Activated B cell treated with CpG ODN at 0.5 μM for 24 hours (primary cell): Measurements from ENCODE around the gene OXLD1. TPM values are rescaled to one million over a fixed set of nuclear protein-coding genes. Genes with fewer than 3 reads are reported as not detected.

Source experiments
- ATAC-seq: fragments of 200-7000 bp; cut with Tn5 transposase; one replicate; pipeline ENCODE4 v1.10.0; 2021; ENCODE audit warnings: low read depth, mild to moderate bottlenecking, moderate library complexity
- CTCF ChIA-PET: fragments of 350-600 bp; sonication (Branson Sonifier 250); formaldehyde crosslinking; loops from one replicate; lab custom pipeline; 2021; ENCODE audit warnings: antibody characterized with exemption; lab: Charles Lee
- POLR2A ChIA-PET: fragments of 350-600 bp; sonication (Branson Sonifier 250); formaldehyde crosslinking; loops from one replicate; lab custom pipeline; 2021; ENCODE audit warnings: antibody characterized with exemption; lab: Charles Lee
- DNase-seq: peaks from one replicate; pipeline ENCODE4 v3.0.0; 2022
- H3K27ac Mint-ChIP-seq: one replicate; pipeline ENCODE4 v1.8.0; 2020; ENCODE audit warnings: mixed read lengths
- H3K27me3 Mint-ChIP-seq: one replicate; pipeline ENCODE4 v1.8.0; 2021; ENCODE audit warnings: mixed read lengths
- H3K36me3 Mint-ChIP-seq: one replicate; pipeline ENCODE4 v1.8.0; 2021; ENCODE audit warnings: low read depth, mixed read lengths
- H3K4me1 Mint-ChIP-seq: one replicate; pipeline ENCODE4 v1.8.0; 2021; ENCODE audit warnings: mixed read lengths
- H3K4me3 Mint-ChIP-seq: one replicate; pipeline ENCODE4 v1.8.0; 2020; ENCODE audit warnings: mild to moderate bottlenecking, mixed read lengths
- H3K9me3 Mint-ChIP-seq: one replicate; pipeline ENCODE4 v1.8.0; 2020; ENCODE audit warnings: mixed read lengths
- CTCF ChIP-seq: fragments of 200-600 bp; IDR thresholded peaks from one replicate; pipeline ENCODE4 v1.8.0; 2022; ENCODE audit warnings: antibody characterized with exemption, mild to moderate bottlenecking
- intact Hi-C: fragments of 100-400 bp; cut with micrococcal nuclease; formaldehyde crosslinking; loops from one replicate; pipeline ENCODE4 v1.15.1; 2024
- total RNA-seq: library from RNA; stranded (reverse); gene quantifications from 2 replicates; pipeline ENCODE4 v1.2.3, GENCODE V29; 2022

The OXLD1 gene
- total RNA-seq, 1 donor from 2014 or later: 37.3 TPM

GRCh38 chr17:81641825-81642489 lies 24.4 kb downstream of the OXLD1 start:
- TF ChIP-seq CTCF: no peak
- DNase-seq: no peak
- Mint-ChIP-seq H3K4me1 (peaks cover 3% of the 10 kb centered on the region), H3K27me3 (no peaks in the 10 kb centered on the region), H3K36me3 (no peaks in the 10 kb centered on the region), H3K9me3 (no peaks in the 10 kb centered on the region), H3K4me3 (no peak overlapping the region), H3K27ac (no peak overlapping the region)
- POLR2A ChIA-PET: no interaction called here
- no peak for ATAC-seq
- intact Hi-C loops: no loop called here
- CTCF ChIA-PET: no interaction called here

GRCh38 chr17:81640011-81640410 lies 26.4 kb downstream of the OXLD1 start:
- no peaks in the 10 kb centered on the region for H3K27me3 Mint-ChIP-seq
- no peak for TF ChIP-seq CTCF
- H3K4me3 Mint-ChIP-seq: no peak overlapping the region
- intact Hi-C loops: no loop called here
- H3K27ac Mint-ChIP-seq: no peak overlapping the region
- H3K36me3 Mint-ChIP-seq: peaks cover 2% of the 10 kb centered on the region
- peaks cover 15% of the 10 kb centered on the region for H3K4me1 Mint-ChIP-seq
- no peak for DNase-seq
- CTCF ChIA-PET: no interaction called here
- H3K9me3 Mint-ChIP-seq: no peaks in the 10 kb centered on the region
- POLR2A ChIA-PET: no interaction called here
- ATAC-seq: no peak

- no peaks in the 10 kb centered on the region for H3K27me3 Mint-ChIP-seq
Observed at GRCh38 chr17:81638683-81639082, 27.7 kb downstream of the OXLD1 start.

GRCh38 chr17:81636505-81637288 lies 29.7 kb downstream of the OXLD1 start, which contains the start of the genes NPLOC4 and TSPAN10:
TSS of gene NPLOC4 (minus strand) at chr17:81637112. CDS start at chr17:81636930, 182 bp downstream.
TSS of gene TSPAN10 (plus strand) at chr17:81637196. CDS start at chr17:81642413, 5,217 bp downstream.
- peak within 1 kb of the TSS; percentile 95 for H3K4me3 Mint-ChIP-seq
- H3K36me3 Mint-ChIP-seq: peaks cover 7% of the 10 kb centered on the region
- H3K27ac Mint-ChIP-seq: peak within 1 kb of the TSS; percentile 77
- peaks cover 21% of the 10 kb centered on the region for H3K4me1 Mint-ChIP-seq
- POLR2A ChIA-PET: interaction anchor here (0.6 to 1.2 kb wide), 5 partner anchors 16 to 632 kb away, joined by 3 to 10 read pairs (median 4); partner anchors contain the start of genes CCDC137, MCRIP1 and OXLD1
- CTCF ChIA-PET: interaction anchor here (1.0 kb wide), 1 partner anchor 234 kb away, joined by 3 read pairs; no protein-coding TSS in a partner anchor
- intact Hi-C loops: loop anchor here (1.0 kb wide), 3 partner anchors 30 to 117 kb away; partner anchors contain the start of genes ARL16, CCDC137 and OXLD1
- peak; percentile 89 for ATAC-seq
- DNase-seq: peak; percentile 85
- H3K9me3 Mint-ChIP-seq: no peaks in the 10 kb centered on the region
- TF ChIP-seq CTCF: no peak
- no peaks in the 10 kb centered on the region for H3K27me3 Mint-ChIP-seq

More at GRCh38 chr17:81638683-81639082, 27.7 kb downstream of the OXLD1 start:
- TF ChIP-seq CTCF: no peak
- peak overlapping the region; percentile 55 for H3K4me3 Mint-ChIP-seq
- peaks cover 2% of the 10 kb centered on the region for H3K36me3 Mint-ChIP-seq
- no peaks in the 10 kb centered on the region for H3K9me3 Mint-ChIP-seq
- ATAC-seq: no peak
- intact Hi-C loops: no loop called here
- H3K4me1 Mint-ChIP-seq: peaks cover 17% of the 10 kb centered on the region
- ChIA-PET CTCF (no interaction called here), POLR2A (no interaction called here)
- no peak for DNase-seq
- H3K27ac Mint-ChIP-seq: no peak overlapping the region
